Panc1 (cell line): ENCODE data around the gene ACTR5. TPM values are rescaled to one million over a fixed set of nuclear protein-coding genes. Genes with fewer than 3 reads are reported as not detected.

Experiments used
- ATAC-seq: fragments of 200-7000 bp; cut with Tn5 transposase; 2 replicates; pipeline ENCODE4 v1.9.1; 2020; ENCODE audit warnings: mild to moderate bottlenecking, moderate library complexity
- BruUV-seq: library from RNA; stranded (reverse); fragments of 400-500 nt; replicated peaks from 2 replicates; lab custom pipeline; 2021; lab: Mats Ljungman, UMichigan
- CTCF ChIA-PET: fragments of 300-600 bp; sonication (Branson Sonifier 250); formaldehyde crosslinking; loops from one replicate; lab custom pipeline; 2022; ENCODE audit warnings: antibody characterized with exemption; lab: Charles Lee
- POLR2A ChIA-PET: fragments of 300-600 bp; sonication (Branson Sonifier 250); formaldehyde crosslinking; loops from one replicate; lab custom pipeline; 2022; ENCODE audit warnings: antibody characterized with exemption; lab: Charles Lee
- DNase-seq: peaks from one replicate; pipeline ENCODE4 v3.0.0-alpha.2; 2010; ENCODE audit warnings: low read depth, low spot score
- H3K27ac ChIP-seq: 2 replicates; pipeline ENCODE4 v1.5.1; 2011; ENCODE audit warnings: mild to moderate bottlenecking, low read length, inconsistent platforms
- H3K27me3 ChIP-seq: fragments of 200-500 bp; sonication (Bioruptor generic); 2 replicates; pipeline ENCODE4 v1.6.0; 2014; ENCODE audit warnings: low read length, inconsistent platforms; ENCODE audit not compliant: control insufficient read depth, insufficient read depth
- H3K36me3 ChIP-seq: fragments of 200-500 bp; sonication (Bioruptor generic); 2 replicates; pipeline ENCODE4 v1.5.1; 2014; ENCODE audit warnings: inconsistent platforms, mild to moderate bottlenecking, low read length, moderate library complexity; ENCODE audit not compliant: control insufficient read depth, insufficient read depth
- H3K4me1 ChIP-seq: 2 replicates; pipeline ENCODE4 v1.5.1; 2011; ENCODE audit warnings: inconsistent platforms, mild to moderate bottlenecking, low read length, moderate library complexity; ENCODE audit not compliant: control insufficient read depth, insufficient read depth
- H3K4me3 ChIP-seq, 2 experiments: 2 replicates each; pipeline ENCODE4 v1.5.1; 2011 to 2012; ENCODE audit warnings: low read depth in 2 of 2, low read length in 2 of 2, mild to moderate bottlenecking in 2 of 2, inconsistent platforms in 1 of 2, moderate library complexity in 1 of 2
- H3K9me3 ChIP-seq: fragments of 200-500 bp; sonication (Bioruptor generic); 2 replicates; pipeline ENCODE4 v1.5.1; 2014; ENCODE audit warnings: low read depth, mild to moderate bottlenecking, inconsistent platforms, low read length, moderate library complexity; ENCODE audit not compliant: control insufficient read depth, insufficient read depth
- CTCF ChIP-seq: fragments of 450-650 bp; IDR thresholded peaks from 2 replicates; pipeline ENCODE4 v1.5.1; 2017; ENCODE audit warnings: mild to moderate bottlenecking
- POLR2AphosphoS5 ChIP-seq: IDR thresholded peaks from 2 replicates; pipeline ENCODE4 v1.6.1; 2012; ENCODE audit warnings: mild to moderate bottlenecking, low read depth, low read length, moderate library complexity
- REST ChIP-seq, 2 experiments: IDR thresholded peaks; 2 replicates each; pipeline ENCODE4 v1.6.1; 2011 to 2012; ENCODE audit warnings: low read depth in 2 of 2, control low read depth in 1 of 2, low read length in 1 of 2, mild to moderate bottlenecking in 1 of 2, moderate library complexity in 1 of 2; ENCODE audit not compliant: insufficient read depth in 1 of 2
- SIN3A ChIP-seq: IDR thresholded peaks from 2 replicates; pipeline ENCODE4 v1.6.1; 2012; ENCODE audit warnings: low read depth, mild to moderate bottlenecking, low read length, moderate library complexity, borderline replicate concordance; ENCODE audit not compliant: insufficient read depth
- TCF7L2 ChIP-seq: IDR thresholded peaks from 2 replicates; pipeline ENCODE4 v1.6.1; 2011; ENCODE audit warnings: mild to moderate bottlenecking, low read depth, low read length, inconsistent platforms
- in situ Hi-C: cut with HindIII; loops from 2 replicates; pipeline ENCODE4 v1.10.0; 2016; ENCODE audit warnings: low sequenced_read_pairs, low pct_unique_long_range_greater_than_20kb
- intact Hi-C: fragments of 100-400 bp; cut with micrococcal nuclease; formaldehyde crosslinking; loops from one replicate; pipeline ENCODE4 v1.10.0; 2022; ENCODE audit not compliant: unreplicated experiment
- total RNA-seq: library from RNA; stranded (reverse); gene quantifications from one replicate; pipeline ENCODE4 v1.2.1, GENCODE V29; 2021; ENCODE audit not compliant: unreplicated experiment

Gene ACTR5
- total RNA-seq, 1 experiment from 2014 or later = 12.1 TPM

DNA sequence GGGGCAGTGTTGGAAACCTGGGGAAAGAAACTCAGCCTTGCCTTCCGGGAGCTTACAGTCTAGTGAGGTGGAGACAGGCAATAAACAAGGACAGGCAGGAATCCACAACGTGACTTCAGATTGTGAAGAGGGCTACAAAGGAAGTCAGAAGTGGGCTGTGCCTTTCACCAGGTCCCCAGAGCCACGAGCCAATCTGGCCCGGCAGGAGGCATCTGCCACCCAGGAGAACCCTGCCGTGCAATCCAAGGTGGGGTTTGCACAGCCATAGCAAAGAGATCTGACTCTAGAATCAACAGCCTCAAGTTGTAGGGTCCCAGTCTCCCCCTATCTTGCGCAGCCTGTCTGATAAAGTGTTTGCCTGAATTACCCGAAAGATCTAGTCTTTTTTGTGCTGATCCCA, 18.5 kb upstream of the ACTR5 start:
- TF ChIP-seq CTCF (no peak), SIN3A (no peak), POLR2AphosphoS5 (no peak), TCF7L2 (no peak), REST (IDR thresholded peaks at IDR 0.05; ENCODE audit: insufficient read depth in 1 of 2, low read depth in 2 of 2, low read length in 1 of 2) (no peak)
- H3K4me1 ChIP-seq = peaks cover 6% of the 10 kb centered on the region; the same call in 1 of the 2 replicates
- intact Hi-C loops (loop anchor here (5.0 kb wide), 1 partner anchor 82 kb away; no protein-coding TSS in a partner anchor), in situ Hi-C loops (no loop called here)
- no peaks in the 10 kb centered on the region for H3K9me3 ChIP-seq
- no peak for DNase-seq
- peaks cover 30% of the 10 kb centered on the region; the same call in 1 of the 2 replicates for H3K27me3 ChIP-seq
- H3K27ac ChIP-seq = no peak overlapping the region
- ChIA-PET POLR2A (no interaction called here), CTCF (no interaction called here)
- no peak for ATAC-seq
- no TSS peak for BruUV-seq
- no peaks in the 10 kb centered on the region for H3K36me3 ChIP-seq
- H3K4me3 ChIP-seq = no peak overlapping the region

GRCh38 chr20:38730167-38730988, 17.9 kb upstream of the ACTR5 start:
- no peak for TF ChIP-seq POLR2AphosphoS5
- no peak for TF ChIP-seq REST (IDR thresholded peaks at IDR 0.05; ENCODE audit: insufficient read depth in 1 of 2, low read depth in 2 of 2, low read length in 1 of 2)
- no peak for TF ChIP-seq SIN3A
- no peak for TF ChIP-seq CTCF
- TF ChIP-seq TCF7L2 = no peak
- in situ Hi-C loops (no loop called here), intact Hi-C loops (loop anchor here (5.0 kb wide), 1 partner anchor 83 kb away; no protein-coding TSS in a partner anchor)
- Histone ChIP-seq H3K9me3 (no peaks in the 10 kb centered on the region), H3K36me3 (no peaks in the 10 kb centered on the region), H3K4me1 (peaks cover 6% of the 10 kb centered on the region; the same call in 1 of the 2 replicates), H3K27me3 (peaks cover 36% of the 10 kb centered on the region), H3K4me3 (peak overlapping the region; percentile 33 to 52), H3K27ac (no peak overlapping the region)
- no peak for DNase-seq
- BruUV-seq = no TSS peak
- ChIA-PET CTCF (no interaction called here), POLR2A (no interaction called here)
- no peak for ATAC-seq
